GM18909 (cell line): ENCODE data around the gene RAD52.
A peak's percentile ranks its signal among the peaks of the same experiment; 100 is the strongest.

Experiments used
- ATAC-seq: cut with Tn5 transposase; IDR thresholded peaks from one replicate; pipeline ENCODE4 v1.9.1; 2021; ENCODE audit warnings: mild to moderate bottlenecking; ENCODE audit not compliant: unreplicated experiment, poor library complexity

Gene RAD52

DNA sequence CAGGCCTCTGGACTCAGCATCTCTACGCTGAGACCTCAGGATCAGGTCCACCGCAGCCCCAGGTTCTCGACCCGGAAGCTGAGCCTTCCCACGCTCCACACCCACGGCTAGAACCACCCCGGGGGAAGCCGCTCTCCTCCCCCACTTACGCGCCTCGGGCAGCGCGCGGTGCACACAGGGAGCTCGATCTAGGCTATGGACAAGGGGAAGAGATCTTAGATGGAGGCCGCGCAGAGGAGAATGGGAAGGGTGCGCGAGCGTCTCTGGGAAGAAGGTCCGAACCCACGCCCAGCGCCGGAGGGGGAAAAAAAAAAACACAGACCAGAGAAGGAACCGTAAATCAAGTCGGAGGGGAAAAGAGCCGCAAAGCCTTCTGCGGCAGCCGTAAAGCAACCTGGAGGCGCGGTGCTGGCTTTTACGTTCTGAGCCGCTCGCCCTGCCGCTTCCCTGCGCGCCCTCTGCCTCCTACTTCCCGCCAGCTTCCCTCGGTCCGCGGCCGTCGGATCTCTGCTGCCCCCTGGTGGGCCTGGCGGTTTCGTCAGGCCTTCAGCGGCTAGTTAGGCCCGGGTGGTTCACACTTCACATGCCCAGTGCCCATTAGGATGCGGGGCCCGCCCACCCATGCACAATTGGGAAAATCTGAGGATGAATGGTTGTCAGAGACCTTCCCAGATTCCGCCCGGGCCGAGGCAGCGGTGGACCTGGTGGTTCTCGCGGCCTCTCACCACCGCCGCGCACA is at the start of gene RAD52:
RAD52 (minus strand) TSS at position 242 of the 739 bp plus-strand sequence. CDS start 16,636 bp downstream, outside the sequence.
- peak; percentile 83 for ATAC-seq

DNA sequence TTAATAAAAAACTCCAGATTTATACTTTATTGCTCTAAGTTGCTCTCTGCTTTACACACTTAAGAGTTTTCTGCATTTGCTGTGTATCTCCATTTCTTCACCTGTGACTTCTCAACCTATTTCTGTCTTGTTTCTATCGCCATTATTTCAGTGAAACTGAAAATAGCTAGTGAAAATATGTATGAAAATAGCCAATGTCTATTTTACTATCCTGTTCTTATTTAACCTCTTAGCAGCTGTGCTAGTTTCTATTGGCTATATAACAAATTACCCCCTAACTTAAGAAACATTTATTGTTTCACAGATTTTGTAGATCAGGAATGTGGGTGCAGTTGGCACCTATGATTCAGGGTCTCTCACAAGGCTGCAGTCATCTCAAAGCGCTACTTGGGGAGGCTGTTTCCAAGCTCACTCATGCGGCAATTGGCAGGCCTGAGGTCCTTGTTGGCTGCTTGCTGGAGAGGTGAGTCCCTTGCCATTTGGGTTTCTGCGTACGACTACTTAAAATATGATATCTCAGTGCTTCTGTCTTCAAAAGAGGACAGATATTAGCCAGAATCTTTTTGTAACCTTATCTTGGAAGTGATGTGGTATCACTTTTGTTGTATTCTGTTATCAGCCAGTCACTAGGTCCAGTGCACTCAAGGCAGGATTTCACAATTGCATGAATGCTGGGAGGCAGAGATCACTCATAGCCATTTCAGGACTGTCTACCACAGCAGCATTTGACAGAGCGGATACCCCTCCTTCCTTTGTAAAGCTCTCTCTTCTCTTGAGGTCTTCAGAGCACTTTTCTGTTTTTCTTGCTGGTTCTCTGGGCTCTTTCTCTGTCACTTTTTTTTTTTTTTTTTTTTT is 48.8 kb upstream of the RAD52 start:
- ATAC-seq: no peak

DNA sequence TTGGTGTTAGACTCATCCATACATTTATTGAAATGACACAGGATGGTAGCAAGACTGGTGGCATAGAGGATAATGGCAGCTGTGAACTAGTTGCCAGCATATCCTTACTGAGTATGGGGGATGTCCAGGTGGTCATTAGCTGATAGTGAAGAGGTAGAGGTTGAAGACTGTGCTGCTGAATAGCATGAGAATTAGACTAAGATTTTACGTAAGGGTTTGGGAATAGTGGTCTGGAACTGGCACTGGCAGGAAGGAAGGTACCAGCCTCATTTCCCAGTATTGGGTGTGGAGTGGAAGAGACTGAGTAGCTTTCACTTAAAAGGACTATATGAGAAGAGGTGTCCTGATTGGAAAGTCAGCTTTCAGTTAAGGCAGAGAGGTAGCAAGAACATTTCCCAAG is 48.0 kb upstream of the RAD52 start:
- ATAC-seq: no peak

DNA sequence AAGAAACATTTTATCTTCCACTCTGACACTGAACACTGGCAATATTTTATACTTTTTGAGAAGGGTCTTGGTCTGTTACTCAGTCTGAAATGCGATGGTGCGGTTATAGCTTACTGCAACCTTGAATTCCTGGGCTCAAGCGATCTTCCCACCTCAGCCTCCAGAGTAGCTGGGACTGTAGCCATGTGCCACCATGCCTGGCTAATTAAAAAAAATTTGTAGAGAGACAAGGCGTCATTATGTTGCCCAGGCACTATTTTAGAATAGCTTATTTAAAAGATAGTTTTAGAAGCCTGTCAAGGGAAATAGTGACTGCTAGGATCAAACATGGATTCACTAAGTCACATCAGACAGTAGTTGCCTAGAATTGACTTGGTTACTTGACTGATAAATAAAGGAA is 47.4 kb upstream of the RAD52 start:
- no peak for ATAC-seq

DNA sequence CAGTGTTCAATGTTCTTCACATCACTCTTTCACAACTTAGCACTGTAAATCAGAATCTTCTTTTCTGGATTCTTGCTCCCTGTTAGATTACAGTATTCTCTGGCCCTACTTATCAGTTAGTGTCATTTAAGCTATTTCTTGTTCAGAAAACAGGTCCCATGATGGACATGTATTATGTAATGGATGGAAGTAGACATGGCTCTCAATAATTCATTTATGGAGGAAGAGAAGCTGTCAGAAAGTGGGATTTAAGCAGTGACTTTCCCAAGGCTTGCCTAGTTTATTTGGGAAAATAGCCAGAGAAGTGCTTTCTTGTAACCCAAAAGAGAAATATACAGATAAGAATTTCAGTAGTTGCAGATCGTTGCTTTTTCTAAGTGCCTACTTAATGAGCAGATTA is 43.2 kb upstream of the RAD52 start:
- ATAC-seq: no peak

DNA sequence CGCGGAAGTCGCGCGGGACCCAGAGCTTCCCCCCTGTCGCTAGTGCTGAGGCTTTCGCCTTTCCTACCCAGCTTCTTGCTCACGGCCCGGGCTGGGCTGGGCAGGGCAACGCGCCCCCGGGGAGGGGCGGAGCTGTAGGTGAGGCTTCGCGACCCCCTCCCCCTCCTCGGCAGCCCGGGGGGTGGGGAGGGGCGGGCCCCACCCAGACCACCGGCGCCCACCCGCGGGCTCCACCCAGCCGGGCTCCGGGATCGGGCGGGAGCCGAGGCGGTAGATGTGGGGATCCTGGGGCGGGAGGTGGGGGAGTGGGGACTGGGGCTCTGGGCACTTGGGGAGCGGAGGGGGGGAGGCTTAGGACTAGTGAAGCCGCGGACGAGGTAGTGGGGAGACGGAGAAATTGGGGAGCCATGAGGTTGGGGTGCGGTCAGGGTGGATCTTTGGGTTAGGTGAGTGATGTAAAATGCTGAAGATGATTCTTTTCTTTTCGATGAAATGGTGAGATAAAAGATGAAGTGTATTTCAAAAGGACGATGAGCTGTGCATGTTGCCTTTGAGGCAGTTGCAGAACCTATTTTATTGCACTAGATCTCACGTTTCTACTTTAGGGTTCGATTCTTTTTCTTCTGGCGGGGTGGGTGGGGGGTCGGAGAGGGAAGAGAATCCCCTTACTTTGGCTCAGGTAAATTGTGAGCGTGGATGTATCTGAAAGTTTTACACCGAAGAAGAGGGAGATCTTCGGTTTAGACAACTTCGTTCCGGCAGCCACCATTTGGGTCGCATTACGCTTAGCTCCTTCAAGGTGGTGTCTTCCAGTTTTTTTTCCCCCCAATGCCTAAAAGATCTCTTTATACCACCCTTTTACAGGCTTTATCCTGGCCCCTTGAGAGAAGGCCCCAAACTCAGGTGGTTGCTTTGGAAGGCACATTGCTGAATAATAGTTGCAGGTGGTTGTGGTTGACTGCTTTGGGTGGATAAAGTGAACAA is 42.1 kb upstream of the RAD52 start:
- peak; percentile 53 for ATAC-seq

DNA sequence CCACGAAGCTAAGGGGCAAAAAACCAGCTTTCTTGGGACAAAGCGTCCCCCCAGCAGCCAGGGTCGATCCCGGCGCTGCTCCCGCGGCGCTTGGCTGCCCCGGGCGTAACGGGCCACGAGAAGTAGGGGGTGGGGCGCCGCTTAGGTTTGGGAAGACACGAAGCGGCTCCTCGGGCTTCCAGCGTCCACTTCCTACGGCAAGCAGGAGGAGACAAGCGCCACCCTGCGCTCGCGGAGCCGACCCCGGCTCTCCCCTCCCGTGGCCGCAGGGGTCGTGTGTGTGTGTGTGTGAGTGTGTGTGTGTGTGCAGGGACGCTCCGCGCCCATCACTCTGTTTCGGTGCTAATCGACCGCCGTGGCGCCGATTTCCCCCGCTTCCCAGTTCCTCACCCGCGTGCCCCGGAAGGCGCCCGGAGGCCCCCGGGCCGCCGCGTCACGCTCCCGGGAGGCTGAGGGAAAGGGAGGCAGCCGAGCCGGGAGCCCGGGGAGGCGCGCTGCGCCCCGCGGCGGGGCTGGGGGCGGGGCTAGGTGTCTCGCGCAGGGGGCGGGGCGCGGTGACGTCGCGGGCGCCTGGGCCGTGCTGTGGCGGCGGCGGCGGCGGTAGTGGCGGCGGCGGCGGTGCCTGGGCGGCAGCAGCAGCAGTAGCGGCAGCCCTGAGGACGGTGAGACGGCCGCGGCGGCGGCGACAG is 41.3 kb upstream of the RAD52 start, which contains the start of gene ERC1:
ERC1 (plus strand) TSS at position 563 of the 689 bp plus-strand sequence. CDS start 36,681 bp downstream, outside the sequence.
- ATAC-seq: peak; percentile 83

DNA sequence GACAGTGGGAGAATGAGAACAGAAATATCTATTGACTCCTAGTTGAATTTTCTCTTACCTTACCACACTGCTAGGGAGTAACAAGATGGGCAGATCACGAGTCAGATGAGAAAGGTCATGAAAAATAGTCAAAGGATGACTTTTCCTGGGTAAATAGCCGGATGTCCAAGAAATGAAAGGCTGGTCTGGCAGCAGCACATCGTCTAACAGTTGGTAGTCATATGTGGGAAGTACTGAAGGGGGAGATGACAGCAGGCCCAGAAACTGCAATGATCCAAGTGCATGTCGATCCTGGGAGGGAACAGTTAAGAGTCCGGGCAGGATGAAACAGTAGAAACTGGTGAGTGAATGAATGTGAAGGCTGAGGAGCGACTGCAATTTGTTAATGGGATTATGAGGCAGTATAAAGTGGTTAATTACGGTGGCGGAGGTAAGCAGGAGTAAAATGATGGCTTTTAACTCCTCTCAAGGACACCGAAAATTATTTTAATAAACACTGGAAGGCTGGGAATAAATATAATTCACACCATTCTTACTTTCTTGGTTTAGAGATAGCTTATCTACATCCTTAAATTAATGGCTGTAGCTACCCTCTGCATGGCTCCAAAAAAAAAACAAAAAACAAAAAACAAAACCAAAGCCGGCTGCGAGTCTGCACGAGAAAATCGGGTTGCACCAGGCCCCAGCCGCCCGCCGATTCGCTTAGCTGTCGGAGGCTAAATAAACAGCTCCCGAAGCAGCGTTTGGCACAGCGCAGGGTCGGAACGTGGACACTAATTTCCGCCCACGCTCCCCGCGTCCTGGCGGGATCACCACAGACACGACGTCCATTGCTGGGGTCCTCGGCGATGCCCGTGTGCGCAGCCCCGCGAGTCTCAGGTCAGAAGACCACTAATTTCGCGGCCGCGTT is 40.5 kb upstream of the RAD52 start:
- ATAC-seq: peak; percentile 22

DNA sequence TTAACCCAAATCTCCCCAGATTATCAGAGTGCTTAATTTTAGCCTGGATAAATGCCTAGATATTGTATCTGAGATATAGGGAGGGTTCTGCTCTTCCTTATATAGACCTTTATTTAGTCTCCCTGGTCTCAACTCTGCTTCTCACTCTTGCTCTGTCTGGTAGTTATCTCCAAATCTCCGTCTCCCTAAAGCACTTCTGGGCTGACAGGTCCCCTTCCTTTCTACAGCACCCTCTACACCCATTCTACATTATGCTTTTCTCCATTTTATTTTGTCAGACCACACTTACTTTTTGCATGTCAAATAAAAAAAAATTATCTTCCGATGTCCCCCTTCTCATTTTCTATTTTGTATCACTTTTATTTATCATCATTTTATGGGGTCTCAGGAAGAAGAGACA is 39.6 kb upstream of the RAD52 start:
- ATAC-seq: no peak

DNA sequence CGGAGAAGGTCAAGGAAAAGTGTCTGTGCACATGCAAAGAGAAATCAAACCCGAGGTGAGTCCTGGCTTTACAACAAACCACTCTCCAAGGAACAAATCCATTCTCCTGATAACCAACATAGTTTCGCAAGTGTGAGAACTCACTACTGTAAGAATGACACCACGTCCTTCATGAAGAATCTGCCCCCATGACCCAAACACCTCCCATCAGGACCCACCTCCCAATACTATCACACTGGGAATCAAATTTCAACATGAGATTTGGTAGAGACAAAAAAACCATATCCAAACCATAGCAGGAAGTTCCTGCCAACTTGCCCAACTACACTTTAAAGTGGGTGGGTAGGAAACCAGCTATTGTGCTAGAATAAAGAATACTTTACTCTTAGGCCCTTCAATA is 39.2 kb upstream of the RAD52 start:
- ATAC-seq: no peak

DNA sequence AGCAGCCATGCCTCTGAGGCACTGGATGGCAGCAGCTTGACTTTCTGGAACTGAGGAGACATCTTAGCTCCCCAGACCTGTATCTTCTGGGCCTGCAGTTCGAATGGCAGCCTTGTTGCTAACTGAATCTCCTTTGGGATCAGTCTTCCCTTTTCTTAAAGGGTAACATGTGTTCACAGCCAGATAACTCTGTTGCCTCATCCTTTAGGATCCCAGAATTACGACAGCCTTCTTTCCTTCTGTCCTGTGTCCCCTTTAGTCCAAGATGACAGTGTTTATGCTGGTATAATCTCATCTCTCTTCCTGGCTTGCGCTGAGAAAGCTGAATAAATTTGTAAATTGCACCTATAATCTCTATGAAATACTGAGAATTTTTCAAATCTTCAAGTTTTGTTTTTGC is 32.5 kb upstream of the RAD52 start:
- ATAC-seq: no peak

DNA sequence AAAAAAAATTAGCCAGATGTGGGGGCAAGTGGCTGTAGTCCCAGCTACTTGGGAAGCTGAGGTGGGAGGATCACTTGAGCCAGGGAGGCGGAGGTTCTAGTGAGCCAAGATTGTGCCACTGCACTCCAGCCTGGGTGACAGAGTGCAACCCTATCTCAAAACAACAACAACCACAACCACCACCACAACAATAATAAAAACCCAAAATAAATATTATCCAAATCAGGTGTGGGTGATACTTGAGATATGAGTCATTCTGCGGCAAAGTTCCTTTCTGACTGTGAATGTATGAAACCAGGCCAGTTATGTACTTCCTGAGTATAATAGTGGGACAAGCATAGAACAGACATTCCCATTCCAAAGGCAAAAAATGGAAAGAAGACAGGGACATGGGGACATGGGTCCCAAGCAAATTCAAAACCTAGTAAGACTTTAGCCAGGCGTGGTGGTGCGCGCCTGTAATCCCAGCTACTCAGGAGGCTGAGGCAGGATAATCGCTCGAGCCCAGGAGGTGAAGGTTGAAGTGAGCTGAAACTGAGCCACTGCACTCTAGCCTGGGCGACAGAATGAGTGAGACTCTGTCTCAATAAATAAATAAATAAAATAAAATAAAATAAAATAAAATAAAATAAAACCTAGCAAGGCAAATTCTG is 31.8 kb upstream of the RAD52 start:
- no peak for ATAC-seq

DNA sequence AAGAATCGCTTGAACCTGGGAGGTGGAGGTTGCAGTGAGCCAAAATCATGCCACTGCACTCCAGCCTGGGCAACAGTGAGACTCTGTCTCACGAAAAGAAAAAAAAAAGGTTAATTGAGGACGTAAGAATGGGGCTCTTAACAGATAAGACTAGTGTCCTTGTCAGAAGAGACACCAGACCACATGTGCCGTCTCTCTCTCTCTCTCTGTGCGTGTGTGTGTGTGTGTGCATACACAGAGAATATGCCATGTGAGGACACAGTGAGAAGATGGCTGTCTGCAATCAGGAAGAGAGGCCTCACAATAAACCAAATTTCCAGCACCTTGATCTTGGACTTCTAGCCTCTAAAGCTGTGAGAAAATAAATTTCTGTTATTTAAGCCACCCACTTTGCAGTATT is 29.9 kb upstream of the RAD52 start:
- no peak for ATAC-seq

DNA sequence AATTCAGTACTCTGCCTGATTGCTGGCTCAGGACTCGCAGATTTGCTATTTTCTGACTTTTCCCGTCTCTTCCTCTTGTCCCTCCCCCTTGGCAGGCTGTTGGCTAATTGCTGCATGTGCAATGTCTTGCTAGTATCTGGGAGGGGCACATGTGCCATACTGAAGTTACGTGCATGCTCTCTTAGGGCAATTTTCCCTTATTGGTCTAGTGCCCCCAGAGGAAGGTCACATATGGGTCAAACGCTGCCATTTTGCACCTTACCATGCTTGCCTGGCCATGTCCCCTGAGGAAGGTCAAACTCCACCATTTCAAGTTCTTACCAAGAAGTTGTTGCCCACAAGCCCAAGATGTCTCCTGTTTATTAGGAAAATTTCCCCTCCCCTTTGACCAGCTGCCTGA is 27.7 kb upstream of the RAD52 start:
- ATAC-seq: no peak

DNA sequence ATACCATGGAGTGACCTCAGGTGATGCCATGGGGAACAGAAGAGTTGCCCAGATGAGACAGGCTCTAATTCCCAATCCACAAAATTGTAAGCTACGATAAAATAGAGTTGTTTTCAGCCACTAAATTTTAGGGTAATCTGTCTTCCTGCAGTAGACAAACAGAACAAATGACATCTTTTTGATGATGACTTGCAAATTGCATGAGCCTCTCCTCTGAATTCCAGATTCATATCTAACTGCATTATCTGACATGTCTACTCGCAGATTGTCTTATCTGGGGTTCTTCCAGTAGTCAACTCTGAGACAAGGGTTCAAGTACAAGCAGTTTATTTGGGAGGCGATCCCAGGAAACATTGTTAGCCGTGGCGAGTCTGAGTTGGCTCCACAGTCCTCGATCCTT is 27.1 kb upstream of the RAD52 start:
- no peak for ATAC-seq

DNA sequence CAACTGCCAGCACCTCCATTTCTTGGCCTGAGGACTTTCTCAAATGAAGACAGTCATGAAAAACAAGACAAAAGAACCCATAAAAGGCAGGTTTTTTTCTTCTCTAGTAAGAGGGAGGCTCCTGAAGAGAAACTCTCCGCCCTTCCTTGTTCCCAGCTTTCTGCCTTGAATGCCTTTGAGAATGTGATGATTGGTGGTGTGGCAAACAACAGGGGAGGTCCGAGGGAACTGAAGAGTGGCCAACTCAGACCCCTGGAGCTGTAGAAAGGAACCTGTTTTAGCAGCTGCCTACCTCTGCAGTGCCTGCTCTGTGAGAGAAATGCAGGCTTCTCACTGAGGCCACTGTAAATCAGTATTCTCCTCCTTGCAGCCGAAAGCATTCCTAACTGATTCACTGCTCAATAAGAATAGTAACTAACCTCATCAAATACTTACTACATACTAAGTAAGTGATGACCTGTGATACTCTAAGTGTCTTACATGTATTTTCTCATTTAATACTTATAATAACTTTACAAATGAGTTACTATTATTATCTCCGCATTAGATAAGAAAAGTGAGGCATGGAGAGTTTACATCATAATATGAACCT is 24.9 kb upstream of the RAD52 start:
- ATAC-seq: no peak

DNA sequence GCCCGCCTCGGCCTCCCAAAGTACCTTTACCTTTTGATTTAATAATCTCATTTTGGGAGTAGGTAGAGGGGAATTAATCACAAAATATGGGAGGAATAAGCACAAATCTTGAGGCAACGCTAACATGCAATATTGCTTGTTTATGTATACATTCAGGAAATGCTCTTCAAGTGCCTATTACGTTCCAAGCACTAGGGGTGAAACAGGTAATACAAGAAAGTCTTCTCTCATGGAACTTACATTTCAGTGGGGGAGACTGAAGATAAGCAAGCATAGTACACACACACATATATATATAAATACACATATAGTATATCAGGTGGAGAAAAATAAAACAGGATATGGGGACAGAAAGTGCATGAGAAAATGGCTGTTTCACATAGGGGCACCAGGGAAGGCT is 22.5 kb upstream of the RAD52 start:
- no peak for ATAC-seq

DNA sequence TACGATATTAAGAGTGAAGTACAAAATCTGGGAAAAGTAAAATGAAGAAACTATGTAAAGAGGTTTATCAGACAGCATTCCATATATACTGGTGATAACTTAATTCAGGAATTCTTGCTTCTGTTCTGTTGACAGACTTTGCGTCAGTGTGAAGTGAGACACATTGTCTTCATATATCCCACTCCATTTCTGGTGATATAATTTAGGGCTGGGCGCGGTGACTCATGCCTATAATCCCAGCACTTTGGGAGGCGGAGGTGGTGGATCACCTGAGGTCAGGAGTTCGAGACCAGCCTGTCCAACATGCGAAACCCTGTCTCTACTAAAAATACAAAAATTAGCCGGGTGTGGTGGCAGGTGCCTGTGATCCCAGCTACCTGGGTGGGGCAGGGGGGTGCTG is 20.3 kb upstream of the RAD52 start:
- ATAC-seq: no peak
